NB4 (cell line): ENCODE data around the gene ZNF844.

Experiments
- CTCF ChIP-seq: IDR thresholded peaks from one replicate; pipeline ENCODE4 v1.5.1; 2012; ENCODE audit warnings: low read depth, low read length
- MAX ChIP-seq: IDR thresholded peaks from 2 replicates; pipeline ENCODE4 v1.6.1; 2011; ENCODE audit warnings: low read depth, low read length
- MYC ChIP-seq: IDR thresholded peaks from 2 replicates; pipeline ENCODE4 v1.6.1; 2011; ENCODE audit warnings: low read depth, low read length
- POLR2A ChIP-seq: IDR thresholded peaks from 2 replicates; pipeline ENCODE4 v1.6.1; 2011; ENCODE audit warnings: mild to moderate bottlenecking; ENCODE audit not compliant: insufficient read length; ENCODE audit errors: extremely low read depth

GRCh38 chr19:12092065-12092867 is 27.7 kb downstream of the ZNF844 start:
- TF ChIP-seq CTCF: no peak
- peak; percentile 94 for TF ChIP-seq POLR2A
- TF ChIP-seq MYC: no peak
- no peak for TF ChIP-seq MAX
